ENCODE data around the gene NSD1.

GRCh38 chr5:177300236-177300880 is 166.8 kb downstream of the NSD1 start:
- TF ChIP-seq POLR2A (IDR thresholded peaks at IDR 0.05) = no peak
- TF ChIP-seq CTCF (IDR thresholded peaks at IDR 0.05) = no peak

Measured in testis (tissue), 2 donors.